Measurements from ENCODE around the gene IGFL4.

IGFL4 gene

DNA sequence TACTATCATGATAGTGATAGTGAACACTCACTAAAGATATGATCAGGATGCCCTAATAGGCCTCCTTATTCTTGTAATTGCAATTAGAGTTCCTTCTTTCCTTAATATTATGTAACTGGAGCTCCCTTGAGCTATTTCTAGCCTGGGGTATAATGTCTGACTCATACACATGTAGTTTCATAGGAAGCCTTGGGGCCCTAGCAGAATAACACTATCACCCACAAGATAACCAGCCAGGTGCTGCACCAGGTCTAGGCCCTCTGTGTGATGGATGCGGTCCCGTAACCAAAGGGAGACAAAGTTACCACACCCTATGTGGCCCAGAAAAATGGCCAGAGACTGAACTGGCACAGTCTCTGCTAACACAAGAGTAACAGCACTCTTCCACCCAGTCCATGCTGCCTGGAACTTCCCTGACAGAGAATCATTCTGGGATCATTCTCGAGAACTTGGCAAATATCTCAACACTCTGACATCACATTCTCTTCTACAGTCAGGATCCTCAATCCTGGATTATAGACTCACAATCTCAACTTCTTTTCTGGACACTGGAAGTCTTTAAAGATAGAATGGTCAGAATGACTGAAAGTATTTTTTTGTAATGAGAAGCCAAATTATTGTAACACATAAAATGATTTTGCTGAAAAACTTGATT is 32.6 kb upstream of the IGFL4 start:
- H3K4me3 ChIP-seq (ENCODE audit: low read depth, low read length), result no peak overlapping the region
- TF ChIP-seq, protein P1, sequence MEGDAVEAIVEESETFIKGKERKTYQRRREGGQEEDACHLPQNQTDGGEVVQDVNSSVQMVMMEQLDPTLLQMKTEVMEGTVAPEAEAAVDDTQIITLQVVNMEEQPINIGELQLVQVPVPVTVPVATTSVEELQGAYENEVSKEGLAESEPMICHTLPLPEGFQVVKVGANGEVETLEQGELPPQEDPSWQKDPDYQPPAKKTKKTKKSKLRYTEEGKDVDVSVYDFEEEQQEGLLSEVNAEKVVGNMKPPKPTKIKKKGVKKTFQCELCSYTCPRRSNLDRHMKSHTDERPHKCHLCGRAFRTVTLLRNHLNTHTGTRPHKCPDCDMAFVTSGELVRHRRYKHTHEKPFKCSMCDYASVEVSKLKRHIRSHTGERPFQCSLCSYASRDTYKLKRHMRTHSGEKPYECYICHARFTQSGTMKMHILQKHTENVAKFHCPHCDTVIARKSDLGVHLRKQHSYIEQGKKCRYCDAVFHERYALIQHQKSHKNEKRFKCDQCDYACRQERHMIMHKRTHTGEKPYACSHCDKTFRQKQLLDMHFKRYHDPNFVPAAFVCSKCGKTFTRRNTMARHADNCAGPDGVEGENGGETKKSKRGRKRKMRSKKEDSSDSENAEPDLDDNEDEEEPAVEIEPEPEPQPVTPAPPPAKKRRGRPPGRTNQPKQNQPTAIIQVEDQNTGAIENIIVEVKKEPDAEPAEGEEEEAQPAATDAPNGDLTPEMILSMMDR (IDR thresholded peaks at IDR 0.05; ENCODE audit: borderline replicate concordance, insufficient read depth, low read depth, low read length), result no peak

DNA sequence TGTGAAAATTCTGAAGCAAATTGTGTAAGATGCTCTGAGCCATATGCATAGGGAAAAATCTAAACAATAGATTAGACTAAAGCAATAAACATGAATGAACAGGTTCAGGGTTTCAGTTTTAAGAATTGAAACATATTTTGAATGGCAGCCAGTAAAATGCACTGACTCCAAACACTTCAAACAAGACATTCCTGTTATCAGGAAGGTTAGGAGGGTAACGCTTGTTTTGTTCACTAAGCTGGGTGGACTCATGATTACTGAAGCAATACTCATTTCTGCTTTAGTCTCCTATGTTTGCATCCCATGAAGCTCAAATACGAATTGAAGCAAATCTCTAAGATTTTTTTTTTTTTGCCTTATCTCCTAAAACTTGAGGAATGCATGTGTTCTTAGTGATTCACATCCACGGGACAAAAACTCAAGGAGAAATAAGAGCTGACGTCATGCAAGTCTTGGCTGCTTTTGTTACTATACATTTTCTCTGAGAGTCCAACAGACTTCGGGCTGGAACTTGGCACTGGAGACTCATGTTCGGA is 29.1 kb upstream of the IGFL4 start:
- TF ChIP-seq, protein P1 (IDR thresholded peaks at IDR 0.05; ENCODE audit: borderline replicate concordance, insufficient read depth, low read depth, low read length), result no peak
- H3K4me3 ChIP-seq (ENCODE audit: low read depth, low read length), result no peak overlapping the region

DNA sequence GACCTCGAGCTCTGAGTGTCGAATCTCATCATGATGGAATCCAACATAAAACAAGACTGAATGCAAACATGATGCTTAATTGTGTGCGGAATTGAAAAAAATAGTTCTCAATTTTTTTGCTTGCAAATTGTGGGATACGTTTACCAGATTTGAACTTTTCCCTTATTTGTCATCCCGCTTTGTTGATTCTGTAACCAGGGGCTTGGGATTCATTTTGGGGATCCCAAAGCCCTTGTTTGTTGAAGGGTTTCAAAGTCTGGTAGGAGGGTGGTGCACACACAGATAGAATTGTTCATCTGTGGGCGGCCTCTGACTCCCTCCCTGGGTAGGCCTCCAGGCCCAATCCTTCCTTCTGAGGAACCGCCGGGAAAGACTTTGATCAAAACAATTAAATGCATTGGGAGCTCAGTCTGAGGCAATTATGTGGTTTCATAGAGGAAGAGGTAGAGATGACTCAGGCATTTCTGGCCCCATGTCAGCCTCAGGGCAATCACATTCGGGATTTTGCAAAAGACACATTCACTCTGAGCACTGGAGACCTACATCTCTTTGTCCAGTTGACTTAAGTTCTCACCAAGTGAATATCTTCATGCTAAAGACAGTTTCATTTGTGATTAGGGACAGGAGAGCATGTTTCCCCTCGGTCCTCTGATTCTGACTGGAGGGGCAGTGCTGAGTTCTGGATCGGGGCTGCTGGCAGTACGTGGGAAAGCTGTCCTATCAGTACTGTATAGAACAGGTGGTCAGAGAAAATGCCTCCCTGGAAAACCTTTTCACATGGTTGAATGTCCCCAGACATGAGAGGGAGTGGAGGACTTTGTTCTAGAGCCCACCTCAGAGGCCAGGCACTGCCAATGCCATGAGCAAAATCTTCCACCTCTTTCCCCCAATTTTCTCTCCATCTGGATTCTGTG is 27.8 kb upstream of the IGFL4 start:
- TF ChIP-seq, protein P1 (IDR thresholded peaks at IDR 0.05; ENCODE audit: borderline replicate concordance, insufficient read depth, low read depth, low read length), result no peak
- H3K4me3 ChIP-seq (ENCODE audit: low read depth, low read length), result no peak overlapping the region

DNA sequence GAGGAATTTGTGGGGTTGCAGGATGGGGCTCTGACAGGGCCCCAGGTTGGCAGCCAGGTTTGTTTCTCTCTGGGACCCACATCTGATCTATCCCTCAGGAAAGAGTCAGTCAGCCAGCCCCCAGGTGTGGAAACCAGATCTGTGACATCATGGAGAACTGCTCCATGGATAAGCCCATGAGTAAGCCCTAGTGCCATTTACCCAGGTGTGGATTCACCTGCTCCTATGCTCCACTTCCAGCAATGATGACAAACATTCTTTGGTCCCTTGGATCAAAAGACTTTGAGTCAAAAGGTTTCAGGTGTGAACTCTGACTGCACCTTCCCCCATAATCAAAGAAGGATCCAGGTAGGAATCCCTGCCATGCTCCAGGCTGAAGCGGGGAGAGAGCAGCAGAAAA is 26.9 kb upstream of the IGFL4 start:
- no peak overlapping the region for H3K4me3 ChIP-seq (ENCODE audit: low read depth, low read length)
- TF ChIP-seq, protein P1 (IDR thresholded peaks at IDR 0.05; ENCODE audit: borderline replicate concordance, insufficient read depth, low read depth, low read length), result no peak

DNA sequence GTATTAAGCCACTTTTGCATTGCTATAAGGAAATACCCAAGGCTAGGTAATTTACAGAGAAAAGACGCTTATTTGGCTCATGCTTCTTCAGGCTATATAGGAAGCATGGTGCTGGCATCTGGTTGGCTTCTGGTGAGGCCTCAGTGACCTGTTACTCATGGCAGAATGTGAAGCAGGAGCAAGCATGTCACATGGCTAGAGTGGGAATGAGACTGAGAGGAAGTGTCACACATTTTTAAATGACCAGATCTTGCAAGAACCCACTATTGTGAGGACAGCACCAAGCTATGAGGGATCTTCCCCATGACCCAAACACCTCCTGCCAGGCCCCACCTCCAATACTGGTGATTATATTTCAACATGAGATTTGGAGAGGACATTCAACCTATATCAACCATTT is 25.7 kb upstream of the IGFL4 start:
- TF ChIP-seq, protein P1 (IDR thresholded peaks at IDR 0.05; ENCODE audit: borderline replicate concordance, insufficient read depth, low read depth, low read length), result no peak
- H3K4me3 ChIP-seq (ENCODE audit: low read depth, low read length), result no peak overlapping the region

DNA sequence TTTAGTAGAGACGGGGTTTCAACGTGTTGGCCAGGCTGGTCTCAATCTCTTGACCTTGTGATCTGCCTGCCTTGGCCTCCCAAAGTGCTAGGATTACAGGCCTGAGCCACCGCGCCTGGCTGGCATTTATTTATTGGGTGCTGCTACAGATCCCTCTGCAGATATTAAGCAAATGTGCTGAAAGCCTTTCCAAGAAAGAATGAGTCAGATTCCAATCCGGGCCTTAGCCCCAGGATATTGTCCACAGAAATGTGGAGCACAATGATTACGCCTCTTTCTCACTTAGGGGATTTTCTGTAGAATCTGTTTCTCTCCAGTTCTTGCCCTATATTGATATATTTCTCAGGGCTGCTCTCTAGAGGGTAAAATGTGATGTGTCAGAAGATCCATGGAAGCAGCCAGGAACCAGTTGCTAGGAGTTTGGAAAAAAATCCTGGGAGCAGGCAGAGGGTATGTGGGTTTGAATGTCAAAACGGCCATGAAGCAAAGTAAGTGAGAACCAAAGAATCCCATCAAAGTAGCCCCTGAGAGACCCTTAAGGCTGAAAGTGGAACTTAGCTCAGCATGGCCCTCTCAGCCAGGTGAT is 24.8 kb upstream of the IGFL4 start:
- TF ChIP-seq, protein P1 (IDR thresholded peaks at IDR 0.05; ENCODE audit: borderline replicate concordance, insufficient read depth, low read depth, low read length), result no peak
- H3K4me3 ChIP-seq (ENCODE audit: low read depth, low read length), result no peak overlapping the region

Data from GM12875 (cell line).